Keratinocyte (primary cell): ENCODE results near the gene SULF2. TPM values are rescaled to one million over a fixed set of nuclear protein-coding genes. Genes with fewer than 3 reads are reported as not detected.

Experiments
- DNase-seq: peaks from one replicate; pipeline ENCODE4 v3.0.0-alpha.2; 2011; ENCODE audit warnings: low read depth, missing footprints, low spot score
- FAIRE-seq: peaks from 2 replicates; lab custom pipeline; 2011; peaks lifted over from hg19 to GRCh38; lab: Jason Lieb, UNC
- H2AFZ ChIP-seq: 2 replicates; pipeline ENCODE4 v1.6.0; 2012; ENCODE audit warnings: low read length, control low read depth, inconsistent platforms; ENCODE audit not compliant: control insufficient read depth
- H3K27ac ChIP-seq: 2 replicates; pipeline ENCODE4 v1.5.1; 2011; ENCODE audit warnings: low read length; ENCODE audit not compliant: control insufficient read depth, insufficient read depth
- H3K27me3 ChIP-seq: 3 replicates; pipeline ENCODE4 v1.6.0; 2011; ENCODE audit warnings: low read length; ENCODE audit not compliant: control insufficient read depth, insufficient read depth; ENCODE audit errors: extremely low read depth
- H3K36me3 ChIP-seq, 2 experiments: 2 replicates in 1 of 2; 3 replicates in 1 of 2; pipeline ENCODE4 v1.5.1; 2011; ENCODE audit warnings: low read length in 2 of 2, mild to moderate bottlenecking in 1 of 2; ENCODE audit not compliant: control insufficient read depth in 2 of 2, insufficient read depth in 2 of 2; ENCODE audit errors: extremely low read depth in 1 of 2
- H3K4me1 ChIP-seq: 3 replicates; pipeline ENCODE4 v1.5.1; 2011; ENCODE audit warnings: low read length; ENCODE audit not compliant: control insufficient read depth, insufficient read depth; ENCODE audit errors: extremely low read depth
- H3K4me2 ChIP-seq: 3 replicates; pipeline ENCODE4 v1.6.0; 2011; ENCODE audit warnings: low read depth, low read length; ENCODE audit not compliant: control insufficient read depth, insufficient read depth; ENCODE audit errors: extremely low read depth
- H3K4me3 ChIP-seq, 3 experiments: fragments of 200-600 bp in 1 of 3; sonication (generic) in 1 of 3; 2 replicates in 2 of 3; 3 replicates in 1 of 3; pipeline ENCODE4 v1.5.1; 2011 to 2016; ENCODE audit warnings: low read length in 3 of 3, mild to moderate bottlenecking in 3 of 3, control low read depth in 2 of 3, inconsistent platforms in 1 of 3, low read depth in 1 of 3, mixed read lengths in 1 of 3, mixed run types in 1 of 3, moderate library complexity in 1 of 3; ENCODE audit not compliant: control insufficient read depth in 2 of 3, insufficient read depth in 2 of 3; ENCODE audit errors: extremely low read depth in 1 of 3
- H3K79me2 ChIP-seq: 2 replicates; pipeline ENCODE4 v1.6.0; 2012; ENCODE audit warnings: low read length; ENCODE audit not compliant: control insufficient read depth, insufficient read depth
- H3K9ac ChIP-seq: 3 replicates; pipeline ENCODE4 v1.6.0; 2011; ENCODE audit warnings: low read length; ENCODE audit not compliant: control insufficient read depth, insufficient read depth; ENCODE audit errors: extremely low read depth
- H3K9me1 ChIP-seq: 3 replicates; pipeline ENCODE4 v1.6.0; 2011; ENCODE audit warnings: low read length; ENCODE audit not compliant: control insufficient read depth, insufficient read depth; ENCODE audit errors: extremely low read depth
- H3K9me3 ChIP-seq: 2 replicates; pipeline ENCODE4 v1.5.1; 2012; ENCODE audit warnings: low read depth, low read length; ENCODE audit not compliant: control insufficient read depth
- H4K20me1 ChIP-seq: 3 replicates; pipeline ENCODE4 v1.6.0; 2011; ENCODE audit warnings: low read length; ENCODE audit not compliant: control insufficient read depth, insufficient read depth; ENCODE audit errors: extremely low read depth
- EZH2 ChIP-seq: IDR thresholded peaks from one replicate; pipeline ENCODE4 v1.6.1; 2012; ENCODE audit warnings: inconsistent platforms, mild to moderate bottlenecking, low read length, moderate library complexity
- dilution Hi-C: fragments of 300-500 bp; cut with MboI; formaldehyde crosslinking; loops from one replicate; pipeline ENCODE4 v1.7.0; 2020; ENCODE audit warnings: low sequenced_read_pairs; ENCODE audit not compliant: extremely low pct_ligation_motif_present
- polyA plus RNA-seq, 5 experiments: library from polyadenylated mRNA; depleted of rRNA in 3 of 5; stranded (reverse) in 3 of 5; stranded (forward) in 1 of 5; unstranded in 1 of 5; fragments of >200 nt; gene quantifications; 1 replicate in 1 of 5; 2 replicates in 3 of 5; 3 replicates in 1 of 5; pipeline versions ENCODE4 v1.2.1 to v1.2.3, GENCODE V29; 2011 to 2012; ENCODE audit warnings: missing spikeins in 2 of 5, low read depth in 1 of 5, low replicate concordance in 1 of 5
- TF ChIP-seq, protein P1 (sequence below), 3 experiments: IDR thresholded peaks in 1 of 3; conservative IDR thresholded peaks in 1 of 3; optimal IDR thresholded peaks in 1 of 3; 2 replicates in 2 of 3; 3 replicates in 1 of 3; pipeline versions ENCODE3 to v1.5.1; 2011; ENCODE audit warnings: low read length in 3 of 3, mild to moderate bottlenecking in 3 of 3, moderate library complexity in 2 of 3, control low read depth in 1 of 3, inconsistent platforms in 1 of 3; ENCODE audit not compliant: insufficient read depth in 2 of 3; ENCODE audit errors: extremely low read depth in 1 of 3

SULF2 gene
- polyA plus RNA-seq, 1 donor (not counting 4 experiments of a cell fraction or from before 2014, with no cell fraction given): 64.4 TPM

DNA sequence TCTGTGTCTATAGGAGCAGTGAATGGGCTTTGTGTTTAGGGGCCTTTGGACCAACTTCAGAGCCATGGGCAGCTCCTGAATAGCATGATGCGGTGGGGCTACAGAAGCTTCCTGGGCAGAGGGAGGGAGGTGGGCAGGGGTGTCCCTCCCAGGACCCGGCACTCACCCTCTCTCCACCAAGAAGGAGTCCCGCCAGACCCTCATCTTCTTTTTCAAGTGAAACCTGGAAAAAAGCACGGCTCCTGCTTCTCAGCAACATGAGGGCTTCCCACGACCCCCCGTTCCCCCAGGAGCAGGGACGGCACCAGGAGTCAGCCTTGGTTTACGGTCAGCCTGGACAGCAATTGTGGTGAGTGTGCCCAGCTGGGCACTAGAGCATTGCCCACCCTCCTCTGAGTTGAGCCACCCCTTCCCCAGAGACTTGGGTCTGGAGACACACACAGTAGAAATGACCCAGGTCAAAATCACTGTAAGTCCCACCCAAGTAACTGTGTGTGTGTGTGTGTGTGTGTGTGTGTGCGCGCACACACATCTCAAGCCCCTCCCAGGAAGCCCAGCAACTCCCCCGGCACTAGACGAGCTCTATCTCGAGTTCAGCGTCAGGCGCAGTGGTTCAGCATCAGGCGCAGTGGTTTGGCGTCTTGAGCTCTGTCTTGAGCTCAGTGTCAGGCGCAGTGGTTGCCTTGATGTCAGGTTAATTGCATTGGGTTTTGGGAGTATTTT lies 108.2 kb downstream of the SULF2 start:
- H3K27me3 ChIP-seq: no peaks in the 10 kb centered on the region
- H4K20me1 ChIP-seq: no peaks in the 10 kb centered on the region
- FAIRE-seq: no peak
- no peak overlapping the region for H3K4me3 ChIP-seq
- TF ChIP-seq, protein P1, sequence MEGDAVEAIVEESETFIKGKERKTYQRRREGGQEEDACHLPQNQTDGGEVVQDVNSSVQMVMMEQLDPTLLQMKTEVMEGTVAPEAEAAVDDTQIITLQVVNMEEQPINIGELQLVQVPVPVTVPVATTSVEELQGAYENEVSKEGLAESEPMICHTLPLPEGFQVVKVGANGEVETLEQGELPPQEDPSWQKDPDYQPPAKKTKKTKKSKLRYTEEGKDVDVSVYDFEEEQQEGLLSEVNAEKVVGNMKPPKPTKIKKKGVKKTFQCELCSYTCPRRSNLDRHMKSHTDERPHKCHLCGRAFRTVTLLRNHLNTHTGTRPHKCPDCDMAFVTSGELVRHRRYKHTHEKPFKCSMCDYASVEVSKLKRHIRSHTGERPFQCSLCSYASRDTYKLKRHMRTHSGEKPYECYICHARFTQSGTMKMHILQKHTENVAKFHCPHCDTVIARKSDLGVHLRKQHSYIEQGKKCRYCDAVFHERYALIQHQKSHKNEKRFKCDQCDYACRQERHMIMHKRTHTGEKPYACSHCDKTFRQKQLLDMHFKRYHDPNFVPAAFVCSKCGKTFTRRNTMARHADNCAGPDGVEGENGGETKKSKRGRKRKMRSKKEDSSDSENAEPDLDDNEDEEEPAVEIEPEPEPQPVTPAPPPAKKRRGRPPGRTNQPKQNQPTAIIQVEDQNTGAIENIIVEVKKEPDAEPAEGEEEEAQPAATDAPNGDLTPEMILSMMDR (optimal IDR thresholded peaks at IDR 0.05 in 1 of 3, IDR thresholded peaks at IDR 0.05 in 1 of 3, conservative IDR thresholded peaks at IDR 0.05 in 1 of 3; ENCODE audit: extremely low read depth in 1 of 3, insufficient read depth in 2 of 3, low read length in 3 of 3): no peak
- TF ChIP-seq EZH2: no peak
- no peak for DNase-seq
- H3K9ac ChIP-seq: no peak overlapping the region
- H3K9me3 ChIP-seq: no peaks in the 10 kb centered on the region
- no peaks in the 10 kb centered on the region for H3K4me1 ChIP-seq
- H3K36me3 ChIP-seq: peaks cover 22 to 37% of the 10 kb centered on the region in 2 experiments
- H2AFZ ChIP-seq: no peak overlapping the region
- H3K27ac ChIP-seq: no peak overlapping the region
- no peak overlapping the region for H3K4me2 ChIP-seq
- no peaks in the 10 kb centered on the region for H3K9me1 ChIP-seq
- dilution Hi-C loops: no loop called here
- H3K79me2 ChIP-seq: no peaks in the 10 kb centered on the region

DNA sequence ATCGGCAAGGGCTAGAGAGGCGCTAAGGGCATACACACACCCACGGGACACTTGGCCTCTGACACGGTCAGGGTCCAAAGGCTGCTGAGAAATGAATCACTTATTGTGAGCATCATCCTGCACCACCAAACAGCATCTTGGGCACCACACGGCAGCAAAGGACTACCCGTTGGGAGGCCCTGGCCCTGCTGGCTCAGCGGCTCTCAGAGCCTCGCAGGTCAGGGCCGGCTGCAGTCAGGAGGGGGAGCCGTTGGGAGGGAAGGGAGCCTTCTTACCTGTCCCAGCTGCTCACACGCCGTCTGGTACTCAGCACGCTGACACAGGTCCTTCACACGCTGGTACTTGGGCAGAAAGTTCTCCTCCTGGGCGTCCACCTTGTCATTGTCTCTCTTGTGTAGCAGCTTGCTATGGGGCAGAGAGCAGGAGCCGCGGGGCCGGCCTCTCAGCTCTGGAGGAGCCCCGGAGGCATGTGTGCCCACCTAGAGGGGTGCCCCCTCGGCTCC lies 109.0 kb downstream of the SULF2 start:
- Histone ChIP-seq H2AFZ (no peak overlapping the region), H3K4me3 (no peak overlapping the region), H3K4me1 (no peaks in the 10 kb centered on the region), H4K20me1 (no peaks in the 10 kb centered on the region), H3K9me1 (no peaks in the 10 kb centered on the region), H3K27me3 (no peaks in the 10 kb centered on the region), H3K9me3 (no peaks in the 10 kb centered on the region), H3K4me2 (no peak overlapping the region), H3K36me3 (peaks cover 22 to 33% of the 10 kb centered on the region in 2 experiments), H3K9ac (no peak overlapping the region), H3K79me2 (no peaks in the 10 kb centered on the region), H3K27ac (no peak overlapping the region)
- no peak for DNase-seq
- dilution Hi-C loops: no loop called here
- FAIRE-seq: no peak
- no peak for TF ChIP-seq EZH2
- TF ChIP-seq, protein P1 (optimal IDR thresholded peaks at IDR 0.05 in 1 of 3, IDR thresholded peaks at IDR 0.05 in 1 of 3, conservative IDR thresholded peaks at IDR 0.05 in 1 of 3; ENCODE audit: extremely low read depth in 1 of 3, insufficient read depth in 2 of 3, low read length in 3 of 3): no peak
